PFSK-1 (cell line): ENCODE measurements around the gene VTI1A.

ENCODE experiments used
- FOXP2 ChIP-seq: optimal IDR thresholded peaks from 2 replicates; pipeline ENCODE3; 2011; ENCODE audit warnings: borderline replicate concordance, control low read depth, inconsistent platforms; ENCODE audit not compliant: insufficient read depth; ENCODE audit errors: extremely low read length, extremely low read depth
- POLR2AphosphoS5 ChIP-seq: IDR thresholded peaks from 2 replicates; pipeline ENCODE4 v1.6.1; 2012; ENCODE audit warnings: low read depth, mild to moderate bottlenecking, control low read depth, low read length, moderate library complexity
- SIN3A ChIP-seq: IDR thresholded peaks from 2 replicates; pipeline ENCODE4 v1.6.1; 2012; ENCODE audit warnings: mild to moderate bottlenecking, low read length, moderate library complexity, borderline replicate concordance; ENCODE audit not compliant: insufficient read depth
- TAF1 ChIP-seq: IDR thresholded peaks from 2 replicates; pipeline ENCODE4 v1.6.1; 2012; ENCODE audit warnings: low read length, control low read depth, borderline replicate concordance; ENCODE audit not compliant: insufficient read depth
- TF ChIP-seq, protein P1 (sequence below), 2 experiments: IDR thresholded peaks; 2 replicates each; pipeline versions ENCODE4 v1.6.1 to v1.8.0; 2011 to 2012; ENCODE audit warnings: low read depth in 2 of 2, low read length in 2 of 2, control low read depth in 1 of 2, inconsistent platforms in 1 of 2, mild to moderate bottlenecking in 1 of 2, moderate library complexity in 1 of 2; ENCODE audit not compliant: insufficient read depth in 1 of 2

VTI1A gene

DNA sequence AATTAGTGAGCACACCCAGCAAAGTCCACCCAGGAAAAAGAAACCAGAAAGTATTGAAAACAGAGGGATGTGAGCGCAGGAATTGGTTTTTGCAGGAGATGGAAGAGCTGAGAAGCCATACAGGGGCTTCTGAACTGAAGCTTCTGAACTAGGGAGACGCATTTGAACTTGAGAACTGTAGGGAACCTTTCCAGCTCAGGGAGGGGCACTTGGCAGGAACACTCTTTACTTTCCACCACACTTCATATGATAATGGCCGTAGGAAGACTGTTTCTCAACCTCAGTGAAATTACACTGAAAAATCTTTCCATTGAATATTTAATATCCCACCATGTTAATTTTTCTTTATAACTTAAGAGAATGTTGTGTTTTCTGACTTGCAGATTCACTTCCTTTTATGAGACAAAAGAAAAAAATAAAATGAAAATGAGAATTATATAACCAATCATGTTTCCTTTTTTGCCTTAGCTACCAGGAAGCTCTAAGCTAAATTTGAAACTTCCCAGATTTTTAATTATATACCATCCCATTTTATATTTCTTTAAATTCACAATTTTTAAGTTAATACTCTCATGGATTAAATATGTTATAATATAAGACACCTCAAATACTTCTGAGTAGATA lies 404.7 kb downstream of the VTI1A start:
- TF ChIP-seq, protein P1, sequence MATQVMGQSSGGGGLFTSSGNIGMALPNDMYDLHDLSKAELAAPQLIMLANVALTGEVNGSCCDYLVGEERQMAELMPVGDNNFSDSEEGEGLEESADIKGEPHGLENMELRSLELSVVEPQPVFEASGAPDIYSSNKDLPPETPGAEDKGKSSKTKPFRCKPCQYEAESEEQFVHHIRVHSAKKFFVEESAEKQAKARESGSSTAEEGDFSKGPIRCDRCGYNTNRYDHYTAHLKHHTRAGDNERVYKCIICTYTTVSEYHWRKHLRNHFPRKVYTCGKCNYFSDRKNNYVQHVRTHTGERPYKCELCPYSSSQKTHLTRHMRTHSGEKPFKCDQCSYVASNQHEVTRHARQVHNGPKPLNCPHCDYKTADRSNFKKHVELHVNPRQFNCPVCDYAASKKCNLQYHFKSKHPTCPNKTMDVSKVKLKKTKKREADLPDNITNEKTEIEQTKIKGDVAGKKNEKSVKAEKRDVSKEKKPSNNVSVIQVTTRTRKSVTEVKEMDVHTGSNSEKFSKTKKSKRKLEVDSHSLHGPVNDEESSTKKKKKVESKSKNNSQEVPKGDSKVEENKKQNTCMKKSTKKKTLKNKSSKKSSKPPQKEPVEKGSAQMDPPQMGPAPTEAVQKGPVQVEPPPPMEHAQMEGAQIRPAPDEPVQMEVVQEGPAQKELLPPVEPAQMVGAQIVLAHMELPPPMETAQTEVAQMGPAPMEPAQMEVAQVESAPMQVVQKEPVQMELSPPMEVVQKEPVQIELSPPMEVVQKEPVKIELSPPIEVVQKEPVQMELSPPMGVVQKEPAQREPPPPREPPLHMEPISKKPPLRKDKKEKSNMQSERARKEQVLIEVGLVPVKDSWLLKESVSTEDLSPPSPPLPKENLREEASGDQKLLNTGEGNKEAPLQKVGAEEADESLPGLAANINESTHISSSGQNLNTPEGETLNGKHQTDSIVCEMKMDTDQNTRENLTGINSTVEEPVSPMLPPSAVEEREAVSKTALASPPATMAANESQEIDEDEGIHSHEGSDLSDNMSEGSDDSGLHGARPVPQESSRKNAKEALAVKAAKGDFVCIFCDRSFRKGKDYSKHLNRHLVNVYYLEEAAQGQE (IDR thresholded peaks at IDR 0.05; ENCODE audit: insufficient read depth in 1 of 2, low read depth in 2 of 2, low read length in 2 of 2) = no peak
- TF ChIP-seq FOXP2 (no peak), POLR2AphosphoS5 (no peak), TAF1 (no peak), SIN3A (no peak)

DNA sequence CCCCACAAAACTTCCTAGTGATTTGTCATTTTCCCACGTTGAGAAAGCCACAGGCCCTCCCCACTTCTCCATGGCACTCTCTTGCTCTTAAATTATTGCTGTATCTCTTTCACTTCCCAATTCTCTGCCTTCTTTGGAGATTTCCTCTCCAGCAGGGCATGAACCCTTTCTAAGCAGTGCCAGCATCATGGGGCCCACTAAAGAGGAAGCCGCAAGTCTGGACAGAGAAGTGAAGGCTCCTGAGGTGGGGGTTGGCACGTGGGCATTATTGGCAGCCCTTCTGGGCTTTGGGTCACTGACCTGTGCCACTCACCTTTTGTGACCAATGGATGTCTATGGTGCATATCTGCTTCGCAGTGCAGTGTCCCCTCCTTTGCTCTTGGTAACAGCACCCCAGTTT lies 405.3 kb downstream of the VTI1A start:
- TF ChIP-seq FOXP2 (no peak), TAF1 (no peak), SIN3A (no peak)

DNA sequence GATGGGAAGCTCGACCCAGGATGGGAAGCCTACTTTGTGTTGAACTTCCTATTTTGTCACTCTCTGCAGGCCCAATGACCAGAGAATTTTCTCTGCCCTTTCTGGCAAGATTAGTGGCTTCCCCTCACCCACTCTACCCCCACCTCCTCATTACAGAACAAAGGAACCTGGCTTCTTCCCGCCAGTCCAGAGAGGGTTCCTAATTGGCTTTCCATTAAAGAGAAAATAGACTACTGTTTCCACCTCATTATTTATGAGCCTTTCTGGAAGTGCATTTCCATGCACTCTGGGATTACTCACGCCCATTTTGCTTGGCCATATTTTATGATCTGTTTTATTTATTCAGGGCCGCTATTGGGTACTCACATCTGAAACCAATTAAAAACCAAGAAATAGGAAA lies 408.1 kb downstream of the VTI1A start:
- TF ChIP-seq, protein P1 (IDR thresholded peaks at IDR 0.05; ENCODE audit: insufficient read depth in 1 of 2, low read depth in 2 of 2, low read length in 2 of 2) = no peak
- TF ChIP-seq TAF1 = no peak
- no peak for TF ChIP-seq SIN3A
- TF ChIP-seq POLR2AphosphoS5 = no peak

DNA sequence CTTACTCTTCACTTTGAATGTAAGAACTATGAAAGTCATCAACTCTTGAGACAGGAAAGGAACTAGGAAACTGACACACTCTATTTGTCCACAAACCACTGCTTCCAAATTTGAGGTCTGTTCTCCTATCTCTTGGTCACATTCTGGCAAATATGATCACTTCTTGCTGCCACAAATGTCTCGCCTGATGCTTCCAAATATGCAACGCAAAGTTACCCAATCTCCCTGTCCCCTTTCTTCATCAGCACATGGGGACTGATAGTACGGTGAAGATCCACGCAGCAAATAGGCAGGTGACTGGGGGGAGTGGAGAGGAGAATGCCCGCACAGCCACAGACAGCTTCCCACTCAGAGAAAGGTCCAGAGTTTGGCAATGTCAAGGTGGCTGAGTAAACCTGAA lies 410.5 kb downstream of the VTI1A start:
- no peak for TF ChIP-seq TAF1
- TF ChIP-seq POLR2AphosphoS5 = no peak
- TF ChIP-seq SIN3A = no peak
- TF ChIP-seq, protein P1 (IDR thresholded peaks at IDR 0.05; ENCODE audit: insufficient read depth in 1 of 2, low read depth in 2 of 2, low read length in 2 of 2) = no peak
- no peak for TF ChIP-seq FOXP2

DNA sequence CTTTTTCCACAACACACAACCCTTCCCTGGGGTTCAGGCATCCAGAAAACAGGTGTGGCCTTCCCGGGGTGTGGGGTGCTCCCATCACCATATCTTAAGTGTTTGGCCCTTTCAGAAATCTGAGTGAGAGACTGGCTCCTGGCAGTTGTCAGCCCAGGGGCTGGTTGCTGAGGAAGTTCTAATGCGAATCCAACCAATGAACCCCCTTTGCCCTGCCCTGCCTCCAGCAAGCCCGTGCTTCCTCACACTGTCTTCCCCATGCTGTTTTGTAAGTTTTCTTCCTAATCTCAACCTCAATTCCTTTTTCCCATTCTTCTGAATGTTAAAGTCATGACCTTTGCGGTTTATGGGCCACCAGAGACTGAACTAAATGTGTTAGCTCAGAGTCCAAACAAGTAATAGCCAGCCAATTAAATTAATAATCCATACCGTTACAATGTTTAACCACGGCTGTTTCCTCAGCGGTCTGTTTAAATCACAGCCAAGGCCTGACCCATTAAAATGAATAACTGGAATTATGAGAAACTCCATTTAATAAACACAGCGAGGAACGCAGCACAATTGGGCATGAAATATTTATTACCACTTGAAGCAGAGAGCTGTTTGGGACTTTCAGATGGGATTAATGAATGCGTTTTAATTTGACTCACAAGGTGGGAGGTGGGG lies 412.1 kb downstream of the VTI1A start:
- TF ChIP-seq POLR2AphosphoS5 (no peak), FOXP2 (no peak), SIN3A (no peak), TAF1 (no peak)
- TF ChIP-seq, protein P1 (IDR thresholded peaks at IDR 0.05; ENCODE audit: insufficient read depth in 1 of 2, low read depth in 2 of 2, low read length in 2 of 2) = no peak
